Mesendoderm (in vitro differentiated cells): ENCODE data around the gene KDELR3. TPM values are rescaled to one million over a fixed set of nuclear protein-coding genes. Genes with fewer than 3 reads are reported as not detected.

Experiments used
- DNase-seq: peaks from one replicate; pipeline ENCODE4 v3.0.0; 2013
- H2AK5ac ChIP-seq: 2 replicates; pipeline ENCODE4 v1.6.1; 2013; ENCODE audit warnings: low read length, inconsistent platforms
- H2BK120ac ChIP-seq: 2 replicates; pipeline ENCODE4 v1.6.1; 2013; ENCODE audit warnings: low read depth, mild to moderate bottlenecking, low read length, moderate library complexity, mixed read lengths
- H2BK15ac ChIP-seq: replicated peaks from 2 replicates; pipeline ENCODE4 v1.6.1; 2013; ENCODE audit warnings: low read depth, mild to moderate bottlenecking, moderate library complexity
- H2BK5ac ChIP-seq: 2 replicates; pipeline ENCODE4 v1.6.1; 2013; ENCODE audit warnings: low read length, inconsistent platforms
- H3K18ac ChIP-seq: 2 replicates; pipeline ENCODE4 v1.6.1; 2013; ENCODE audit warnings: mild to moderate bottlenecking, low read length, mixed read lengths
- H3K23ac ChIP-seq: one replicate; pipeline ENCODE4 v1.6.1; 2013; ENCODE audit warnings: low read length
- H3K27ac ChIP-seq: 2 replicates; pipeline ENCODE4 v1.5.1; 2013; ENCODE audit warnings: low read depth, mild to moderate bottlenecking, inconsistent platforms, low read length, moderate library complexity
- H3K27me3 ChIP-seq: 2 replicates; pipeline ENCODE4 v1.6.1; 2013; ENCODE audit warnings: low read length, control low read depth, mild to moderate bottlenecking, inconsistent platforms; ENCODE audit not compliant: insufficient read depth, poor library complexity
- H3K36me3 ChIP-seq: 2 replicates; pipeline ENCODE4 v1.6.1; 2013; ENCODE audit warnings: low read length, inconsistent platforms; ENCODE audit not compliant: control insufficient read depth, insufficient read depth
- H3K4ac ChIP-seq: one replicate; pipeline ENCODE4 v1.6.1; 2013; ENCODE audit warnings: low read depth, mild to moderate bottlenecking, low read length, moderate library complexity
- H3K4me1 ChIP-seq: 2 replicates; pipeline ENCODE4 v1.6.1; 2013; ENCODE audit warnings: low read depth, low read length, inconsistent platforms; ENCODE audit not compliant: control insufficient read depth
- H3K4me2 ChIP-seq: 2 replicates; pipeline ENCODE4 v1.6.1; 2013; ENCODE audit warnings: low read length
- H3K4me3 ChIP-seq: 2 replicates; pipeline ENCODE4 v1.5.1; 2013; ENCODE audit warnings: mild to moderate bottlenecking, low read length
- H3K56ac ChIP-seq: one replicate; pipeline ENCODE4 v1.6.1; 2013; ENCODE audit warnings: low read length
- H3K79me1 ChIP-seq: 2 replicates; pipeline ENCODE4 v1.6.1; 2013; ENCODE audit warnings: low read length, inconsistent platforms
- H3K79me2 ChIP-seq: 2 replicates; pipeline ENCODE4 v1.6.1; 2013; ENCODE audit warnings: mild to moderate bottlenecking, low read length; ENCODE audit not compliant: control insufficient read depth, insufficient read depth
- H3K9ac ChIP-seq: 2 replicates; pipeline ENCODE4 v1.6.1; 2013; ENCODE audit warnings: low read length, inconsistent platforms
- H4K5ac ChIP-seq: one replicate; pipeline ENCODE4 v1.6.1; 2013; ENCODE audit warnings: low read length
- H4K8ac ChIP-seq: one replicate; pipeline ENCODE4 v1.6.1; 2013; ENCODE audit warnings: low read depth, mild to moderate bottlenecking, control low read depth, low read length, moderate library complexity
- WGBS: extraction: QIAGEN DNeasy Blood & Tissue Kit; methylation state at CpG from one replicate; pipeline ENCODE4 v1.1.7; 2013; ENCODE audit warnings: low lambda C conversion rate, missing lambda C conversion rate; ENCODE audit not compliant: insufficient coverage; ENCODE audit errors: extremely low coverage; 5-methylcytosine and 5-hydroxymethylcytosine counted together
- polyA plus RNA-seq, 2 experiments: library from polyadenylated mRNA; stranded (reverse); fragments of 200-250 nt; gene quantifications; one replicate each; pipeline ENCODE4 v1.2.3, GENCODE V29; 2013

KDELR3 gene
- 5.6 TPM for polyA plus RNA-seq (2013, experiment 1 of 2)
- 6.0 TPM for polyA plus RNA-seq (2013, experiment 2 of 2)

- Histone ChIP-seq H2BK15ac (no peak within 1 kb of the TSS), H3K9ac (peak within 1 kb of the TSS; percentile 94), H2BK120ac (no peak within 1 kb of the TSS), H3K4me3 (peak within 1 kb of the TSS; percentile 51), H3K4me1 (no peaks in the 10 kb centered on the region), H2AK5ac (no peak within 1 kb of the TSS), H3K79me1 (no peaks in the 10 kb centered on the region), H3K4me2 (peak within 1 kb of the TSS; percentile 96), H3K18ac (peak within 1 kb of the TSS; percentile 3), H3K4ac (peak within 1 kb of the TSS; percentile 29), H2BK5ac (no peak within 1 kb of the TSS), H3K27ac (no peak within 1 kb of the TSS), H3K36me3 (no peaks in the 10 kb centered on the region), H3K27me3 (no peaks in the 10 kb centered on the region), H3K56ac (peak within 1 kb of the TSS; percentile 98), H3K79me2 (no peaks in the 10 kb centered on the region), H4K8ac (no peak within 1 kb of the TSS), H4K5ac (no peak within 1 kb of the TSS), H3K23ac (peak within 1 kb of the TSS; percentile 89)
- WGBS = no CpG with 5 or more reads among the region's 53 CpGs
- DNase-seq = no peak
Measured at GRCh38 chr22:38467904-38468442, at the start of gene KDELR3. Gene KDELR3, plus strand, starts transcription at chr22:38468096. Its CDS starts 138 bp downstream, at chr22:38468234.

DNA sequence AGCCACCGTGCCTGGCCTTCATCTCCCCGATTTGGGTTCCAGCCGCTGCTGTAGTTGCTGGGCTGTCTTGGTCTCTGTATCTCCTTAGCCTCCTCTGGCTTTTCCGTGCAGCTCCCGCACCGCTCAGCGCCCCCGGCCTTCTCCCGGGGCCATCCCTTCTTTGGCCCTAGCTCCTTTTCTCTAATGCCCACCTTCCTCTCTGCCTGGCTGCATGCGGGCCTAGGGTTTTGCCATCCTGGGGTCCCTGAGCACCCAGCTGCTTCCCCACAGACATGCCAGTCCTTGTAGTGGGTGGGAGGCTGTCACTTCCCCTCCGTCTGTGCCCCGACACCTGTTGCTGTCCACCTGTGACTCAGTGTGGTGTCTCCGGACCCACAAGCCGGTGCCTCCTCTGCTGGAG is 49.3 kb upstream of the KDELR3 start:
- H4K5ac ChIP-seq = no peak overlapping the region
- no peak overlapping the region for H3K23ac ChIP-seq
- H3K18ac ChIP-seq = no peak overlapping the region
- H3K4me1 ChIP-seq = peaks cover 1% of the 10 kb centered on the region
- H2BK120ac ChIP-seq = no peak overlapping the region
- no peak overlapping the region for H3K4ac ChIP-seq
- no peak overlapping the region for H2BK5ac ChIP-seq
- no peak overlapping the region for H3K4me2 ChIP-seq
- H3K79me1 ChIP-seq = no peaks in the 10 kb centered on the region
- H3K56ac ChIP-seq = no peak overlapping the region
- no peak overlapping the region for H2BK15ac ChIP-seq
- H3K4me3 ChIP-seq = no peak overlapping the region
- H4K8ac ChIP-seq = no peak overlapping the region
- no peak overlapping the region for H3K9ac ChIP-seq
- no peak overlapping the region for H3K27ac ChIP-seq
- H3K79me2 ChIP-seq = no peaks in the 10 kb centered on the region
- no peak overlapping the region for H2AK5ac ChIP-seq
- H3K36me3 ChIP-seq = no peaks in the 10 kb centered on the region
- no peaks in the 10 kb centered on the region for H3K27me3 ChIP-seq
- DNase-seq = no peak
- WGBS = no CpG with 5 or more reads among the region's 14 CpGs

- Histone ChIP-seq H3K36me3 (no peaks in the 10 kb centered on the region), H3K4me2 (no peak overlapping the region), H2BK120ac (no peak overlapping the region), H3K4me3 (no peak overlapping the region), H3K79me2 (no peaks in the 10 kb centered on the region), H3K9ac (no peak overlapping the region), H3K79me1 (no peaks in the 10 kb centered on the region), H4K5ac (no peak overlapping the region), H2AK5ac (no peak overlapping the region), H3K4ac (no peak overlapping the region), H4K8ac (no peak overlapping the region), H3K27me3 (no peaks in the 10 kb centered on the region), H2BK15ac (no peak overlapping the region), H3K27ac (no peak overlapping the region), H3K4me1 (peaks cover 1% of the 10 kb centered on the region), H2BK5ac (no peak overlapping the region), H3K18ac (no peak overlapping the region), H3K23ac (no peak overlapping the region), H3K56ac (no peak overlapping the region)
- WGBS = no CpG with 5 or more reads among the region's 14 CpGs
- DNase-seq = no peak
Measured at GRCh38 chr22:38419121-38419857, 48.6 kb upstream of the KDELR3 start.

DNA sequence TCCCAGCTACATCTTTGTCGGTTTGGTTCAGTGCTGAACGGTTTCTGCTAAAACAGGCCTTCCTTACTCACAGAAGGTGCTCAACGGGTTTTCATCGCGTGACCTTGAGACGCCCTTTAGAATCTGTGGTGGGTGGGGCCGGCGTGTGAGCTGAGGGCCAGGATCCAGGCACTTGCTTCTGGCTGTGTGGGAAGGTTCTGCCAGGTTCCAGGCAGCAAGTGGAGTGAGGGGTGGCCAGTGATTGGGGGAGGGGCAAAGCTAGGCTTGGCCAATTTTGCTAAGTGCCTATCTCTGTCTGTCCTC is 48.1 kb upstream of the KDELR3 start:
- Histone ChIP-seq H3K23ac (no peak overlapping the region), H3K4ac (no peak overlapping the region), H2BK15ac (no peak overlapping the region), H3K9ac (no peak overlapping the region), H3K4me2 (no peak overlapping the region), H3K79me2 (no peaks in the 10 kb centered on the region), H3K4me1 (peaks cover 1% of the 10 kb centered on the region), H2BK120ac (no peak overlapping the region), H3K27me3 (no peaks in the 10 kb centered on the region), H3K56ac (no peak overlapping the region), H2AK5ac (no peak overlapping the region), H4K5ac (no peak overlapping the region), H3K4me3 (no peak overlapping the region), H3K36me3 (no peaks in the 10 kb centered on the region), H3K27ac (no peak overlapping the region), H4K8ac (no peak overlapping the region), H3K18ac (no peak overlapping the region), H3K79me1 (no peaks in the 10 kb centered on the region), H2BK5ac (no peak overlapping the region)
- WGBS = no CpG with 5 or more reads among the region's 8 CpGs
- no peak for DNase-seq

GRCh38 chr22:38420734-38421133 is 47.2 kb upstream of the KDELR3 start:
- peaks cover 1% of the 10 kb centered on the region for H3K4me1 ChIP-seq
- H2BK120ac ChIP-seq = no peak overlapping the region
- H3K4ac ChIP-seq = no peak overlapping the region
- no peak overlapping the region for H3K56ac ChIP-seq
- H3K79me1 ChIP-seq = no peaks in the 10 kb centered on the region
- H3K27ac ChIP-seq = no peak overlapping the region
- WGBS = no CpG with 5 or more reads among the region's 4 CpGs
- H4K5ac ChIP-seq = no peak overlapping the region
- no peak for DNase-seq
- H3K18ac ChIP-seq = no peak overlapping the region
- H3K9ac ChIP-seq = no peak overlapping the region
- H3K4me2 ChIP-seq = no peak overlapping the region
- no peaks in the 10 kb centered on the region for H3K36me3 ChIP-seq
- no peak overlapping the region for H3K4me3 ChIP-seq
- H3K27me3 ChIP-seq = no peaks in the 10 kb centered on the region
- no peaks in the 10 kb centered on the region for H3K79me2 ChIP-seq
- H2AK5ac ChIP-seq = no peak overlapping the region
- no peak overlapping the region for H3K23ac ChIP-seq
- H2BK15ac ChIP-seq = no peak overlapping the region
- H2BK5ac ChIP-seq = no peak overlapping the region
- H4K8ac ChIP-seq = no peak overlapping the region
